HCT116 (cell line): ENCODE measurements around the gene PBX2.

Source experiments
- EGR1 ChIP-seq: IDR thresholded peaks from 2 replicates; pipeline ENCODE4 v1.6.1; 2012; ENCODE audit warnings: low read depth
- EZH2 ChIP-seq: fragments of 200-600 bp; sonication (generic); IDR thresholded peaks from 2 replicates; pipeline ENCODE4 v1.6.1; 2017; ENCODE audit warnings: antibody characterized with exemption, mixed run types
- EZH2phosphoT487 ChIP-seq: fragments of 200-600 bp; IDR thresholded peaks from 2 replicates; pipeline ENCODE4 v1.6.1; 2018; ENCODE audit warnings: antibody characterized with exemption, borderline replicate concordance
- POLR2A ChIP-seq: IDR thresholded peaks from 2 replicates; pipeline ENCODE4 v1.7.0; 2011; ENCODE audit warnings: borderline replicate concordance; ENCODE audit not compliant: insufficient read depth, insufficient read length; ENCODE audit errors: extremely low read depth
- POLR2AphosphoS5 ChIP-seq: IDR thresholded peaks from 2 replicates; pipeline ENCODE4 v1.6.1; 2011; ENCODE audit warnings: mild to moderate bottlenecking, low read depth, low read length, moderate library complexity
- RAD21 ChIP-seq: IDR thresholded peaks from 2 replicates; pipeline ENCODE4 v1.6.1; 2012; ENCODE audit warnings: low read depth, mild to moderate bottlenecking
- SP1 ChIP-seq: IDR thresholded peaks from 2 replicates; pipeline ENCODE4 v1.6.1; 2012; ENCODE audit warnings: low read depth
- TCF7L2 ChIP-seq: IDR thresholded peaks from 2 replicates; pipeline ENCODE4 v1.7.0; 2011; ENCODE audit warnings: borderline replicate concordance, inconsistent platforms; ENCODE audit not compliant: insufficient read depth, insufficient read length; ENCODE audit errors: extremely low read depth
- ZBTB33 ChIP-seq: IDR thresholded peaks from 2 replicates; pipeline ENCODE4 v1.6.1; 2011; ENCODE audit warnings: mild to moderate bottlenecking, low read length, moderate library complexity; ENCODE audit not compliant: insufficient replicate concordance; ENCODE audit errors: extremely low read depth
- ZNF274 ChIP-seq: fragments of 200-500 bp; sonication (Bioruptor generic); IDR thresholded peaks from 2 replicates; pipeline ENCODE4 v1.6.1; 2014; ENCODE audit warnings: mild to moderate bottlenecking, low read depth, low read length, inconsistent platforms
- TF ChIP-seq, protein P1 (sequence below), 3 experiments: fragments of 200-600 bp in 1 of 3; sonication (generic) in 1 of 3; IDR thresholded peaks in 2 of 3; conservative IDR thresholded peaks in 1 of 3; 2 replicates each; pipeline ENCODE4 v1.5.1; 2012 to 2017; ENCODE audit warnings: low read depth in 2 of 3, low read length in 2 of 3, antibody characterized with exemption in 1 of 3, borderline replicate concordance in 1 of 3, control low read depth in 1 of 3, mild to moderate bottlenecking in 1 of 3, mixed read lengths in 1 of 3, mixed run types in 1 of 3, moderate library complexity in 1 of 3; ENCODE audit not compliant: insufficient read depth in 1 of 3
- TF ChIP-seq, protein P2 (sequence below): IDR thresholded peaks from 2 replicates; pipeline ENCODE4 v1.6.1; 2012
- TF ChIP-seq, protein P3 (sequence below): IDR thresholded peaks from 2 replicates; pipeline ENCODE4 v1.6.1; 2012; ENCODE audit warnings: low read depth

DNA sequence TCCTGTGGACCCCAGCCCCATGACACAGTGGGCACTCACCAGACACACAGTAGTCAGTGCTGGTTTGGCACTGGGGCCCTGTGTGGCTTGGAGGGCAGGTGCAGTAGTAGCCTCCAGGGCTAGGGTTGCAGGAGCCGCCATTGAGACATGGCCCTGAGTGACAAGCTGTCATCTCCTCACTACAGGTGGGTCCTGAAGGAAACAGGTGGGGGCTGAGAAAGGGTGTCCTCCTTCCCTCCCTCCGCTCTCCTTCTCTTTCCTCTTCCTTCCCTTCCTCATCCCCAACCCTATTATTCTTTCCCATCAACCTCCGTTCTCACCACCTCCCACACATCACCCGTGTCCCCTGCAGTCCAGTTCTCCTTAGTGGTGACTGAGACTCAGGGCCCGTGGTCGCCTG lies 23.6 kb upstream of the PBX2 start:
- TF ChIP-seq, protein P1, sequence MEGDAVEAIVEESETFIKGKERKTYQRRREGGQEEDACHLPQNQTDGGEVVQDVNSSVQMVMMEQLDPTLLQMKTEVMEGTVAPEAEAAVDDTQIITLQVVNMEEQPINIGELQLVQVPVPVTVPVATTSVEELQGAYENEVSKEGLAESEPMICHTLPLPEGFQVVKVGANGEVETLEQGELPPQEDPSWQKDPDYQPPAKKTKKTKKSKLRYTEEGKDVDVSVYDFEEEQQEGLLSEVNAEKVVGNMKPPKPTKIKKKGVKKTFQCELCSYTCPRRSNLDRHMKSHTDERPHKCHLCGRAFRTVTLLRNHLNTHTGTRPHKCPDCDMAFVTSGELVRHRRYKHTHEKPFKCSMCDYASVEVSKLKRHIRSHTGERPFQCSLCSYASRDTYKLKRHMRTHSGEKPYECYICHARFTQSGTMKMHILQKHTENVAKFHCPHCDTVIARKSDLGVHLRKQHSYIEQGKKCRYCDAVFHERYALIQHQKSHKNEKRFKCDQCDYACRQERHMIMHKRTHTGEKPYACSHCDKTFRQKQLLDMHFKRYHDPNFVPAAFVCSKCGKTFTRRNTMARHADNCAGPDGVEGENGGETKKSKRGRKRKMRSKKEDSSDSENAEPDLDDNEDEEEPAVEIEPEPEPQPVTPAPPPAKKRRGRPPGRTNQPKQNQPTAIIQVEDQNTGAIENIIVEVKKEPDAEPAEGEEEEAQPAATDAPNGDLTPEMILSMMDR (IDR thresholded peaks at IDR 0.05 in 2 of 3, conservative IDR thresholded peaks at IDR 0.05 in 1 of 3; ENCODE audit: borderline replicate concordance in 1 of 3, insufficient read depth in 1 of 3, low read depth in 2 of 3, low read length in 2 of 3): no peak
- TF ChIP-seq EZH2phosphoT487 (no peak), POLR2A (no peak), EZH2 (no peak), SP1 (no peak), POLR2AphosphoS5 (no peak), ZNF274 (no peak), RAD21 (no peak), EGR1 (no peak), ZBTB33 (no peak), TCF7L2 (no peak)
- TF ChIP-seq, protein P2, sequence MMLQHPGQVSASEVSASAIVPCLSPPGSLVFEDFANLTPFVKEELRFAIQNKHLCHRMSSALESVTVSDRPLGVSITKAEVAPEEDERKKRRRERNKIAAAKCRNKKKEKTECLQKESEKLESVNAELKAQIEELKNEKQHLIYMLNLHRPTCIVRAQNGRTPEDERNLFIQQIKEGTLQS: no peak
- TF ChIP-seq, protein P3, sequence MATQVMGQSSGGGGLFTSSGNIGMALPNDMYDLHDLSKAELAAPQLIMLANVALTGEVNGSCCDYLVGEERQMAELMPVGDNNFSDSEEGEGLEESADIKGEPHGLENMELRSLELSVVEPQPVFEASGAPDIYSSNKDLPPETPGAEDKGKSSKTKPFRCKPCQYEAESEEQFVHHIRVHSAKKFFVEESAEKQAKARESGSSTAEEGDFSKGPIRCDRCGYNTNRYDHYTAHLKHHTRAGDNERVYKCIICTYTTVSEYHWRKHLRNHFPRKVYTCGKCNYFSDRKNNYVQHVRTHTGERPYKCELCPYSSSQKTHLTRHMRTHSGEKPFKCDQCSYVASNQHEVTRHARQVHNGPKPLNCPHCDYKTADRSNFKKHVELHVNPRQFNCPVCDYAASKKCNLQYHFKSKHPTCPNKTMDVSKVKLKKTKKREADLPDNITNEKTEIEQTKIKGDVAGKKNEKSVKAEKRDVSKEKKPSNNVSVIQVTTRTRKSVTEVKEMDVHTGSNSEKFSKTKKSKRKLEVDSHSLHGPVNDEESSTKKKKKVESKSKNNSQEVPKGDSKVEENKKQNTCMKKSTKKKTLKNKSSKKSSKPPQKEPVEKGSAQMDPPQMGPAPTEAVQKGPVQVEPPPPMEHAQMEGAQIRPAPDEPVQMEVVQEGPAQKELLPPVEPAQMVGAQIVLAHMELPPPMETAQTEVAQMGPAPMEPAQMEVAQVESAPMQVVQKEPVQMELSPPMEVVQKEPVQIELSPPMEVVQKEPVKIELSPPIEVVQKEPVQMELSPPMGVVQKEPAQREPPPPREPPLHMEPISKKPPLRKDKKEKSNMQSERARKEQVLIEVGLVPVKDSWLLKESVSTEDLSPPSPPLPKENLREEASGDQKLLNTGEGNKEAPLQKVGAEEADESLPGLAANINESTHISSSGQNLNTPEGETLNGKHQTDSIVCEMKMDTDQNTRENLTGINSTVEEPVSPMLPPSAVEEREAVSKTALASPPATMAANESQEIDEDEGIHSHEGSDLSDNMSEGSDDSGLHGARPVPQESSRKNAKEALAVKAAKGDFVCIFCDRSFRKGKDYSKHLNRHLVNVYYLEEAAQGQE: no peak
